Measurements from ENCODE around the gene PTPRM.
"Not testable (repeated sequence)": the region's sequence is repeated elsewhere in the genome, so short reads cannot be mapped to it uniquely, and the experiment has no call there.

GRCh38 chr18:7736526-7736925, 169.4 kb downstream of the PTPRM start:
- TF ChIP-seq, protein P1, sequence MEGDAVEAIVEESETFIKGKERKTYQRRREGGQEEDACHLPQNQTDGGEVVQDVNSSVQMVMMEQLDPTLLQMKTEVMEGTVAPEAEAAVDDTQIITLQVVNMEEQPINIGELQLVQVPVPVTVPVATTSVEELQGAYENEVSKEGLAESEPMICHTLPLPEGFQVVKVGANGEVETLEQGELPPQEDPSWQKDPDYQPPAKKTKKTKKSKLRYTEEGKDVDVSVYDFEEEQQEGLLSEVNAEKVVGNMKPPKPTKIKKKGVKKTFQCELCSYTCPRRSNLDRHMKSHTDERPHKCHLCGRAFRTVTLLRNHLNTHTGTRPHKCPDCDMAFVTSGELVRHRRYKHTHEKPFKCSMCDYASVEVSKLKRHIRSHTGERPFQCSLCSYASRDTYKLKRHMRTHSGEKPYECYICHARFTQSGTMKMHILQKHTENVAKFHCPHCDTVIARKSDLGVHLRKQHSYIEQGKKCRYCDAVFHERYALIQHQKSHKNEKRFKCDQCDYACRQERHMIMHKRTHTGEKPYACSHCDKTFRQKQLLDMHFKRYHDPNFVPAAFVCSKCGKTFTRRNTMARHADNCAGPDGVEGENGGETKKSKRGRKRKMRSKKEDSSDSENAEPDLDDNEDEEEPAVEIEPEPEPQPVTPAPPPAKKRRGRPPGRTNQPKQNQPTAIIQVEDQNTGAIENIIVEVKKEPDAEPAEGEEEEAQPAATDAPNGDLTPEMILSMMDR (conservative IDR thresholded peaks at IDR 0.05; ENCODE audit: low read depth, low read length), result not testable (repeated sequence)
- TF ChIP-seq POLR2A (IDR thresholded peaks at IDR 0.05; ENCODE audit: low read depth, low read length); CHD1 (IDR thresholded peaks at IDR 0.05; ENCODE audit: low read depth, low read length); USF2 (IDR thresholded peaks at IDR 0.05; ENCODE audit: low read depth, low read length); RAD21 (IDR thresholded peaks at IDR 0.05; ENCODE audit: low read length); MAZ (IDR thresholded peaks at IDR 0.05; ENCODE audit: borderline replicate concordance, low read depth, low read length): not testable (repeated sequence)
